WTC11 (cell line): Measurements from ENCODE around the gene TEX55. TPM values are rescaled to one million over a fixed set of nuclear protein-coding genes. Genes with fewer than 3 reads are reported as not detected.

Experiments
- ATAC-seq: fragments of 200-7000 bp; cut with Tn5 transposase; 2 replicates; pipeline ENCODE4 v1.10.0; 2021; ENCODE audit warnings: mild to moderate bottlenecking, moderate library complexity
- CTCF ChIA-PET: fragments of 300-600 bp; sonication (Branson Sonifier 250); formaldehyde crosslinking; loops from one replicate; lab custom pipeline; 2021; ENCODE audit warnings: antibody characterized with exemption; lab: Charles Lee
- POLR2A ChIA-PET: fragments of 350-600 bp; sonication (Branson Sonifier 250); formaldehyde crosslinking; loops from one replicate; lab custom pipeline; 2021; ENCODE audit warnings: antibody characterized with exemption; lab: Charles Lee
- DNase-seq: peaks from one replicate; pipeline ENCODE4 v3.0.0; 2021; ENCODE audit warnings: low spot score
- H3K27ac Mint-ChIP-seq: 2 replicates; pipeline ENCODE4 v1.8.0; 2021; ENCODE audit warnings: mixed read lengths
- H3K27me3 Mint-ChIP-seq: 2 replicates; pipeline ENCODE4 v1.8.0; 2021; ENCODE audit warnings: low read depth, mild to moderate bottlenecking, moderate library complexity, mixed read lengths
- H3K36me3 Mint-ChIP-seq: 2 replicates; pipeline ENCODE4 v1.8.0; 2021; ENCODE audit warnings: mixed read lengths
- H3K4me1 Mint-ChIP-seq: 2 replicates; pipeline ENCODE4 v1.8.0; 2022; ENCODE audit warnings: mixed read lengths
- H3K4me3 Mint-ChIP-seq: 2 replicates; pipeline ENCODE4 v1.8.0; 2021; ENCODE audit warnings: mild to moderate bottlenecking, moderate library complexity, mixed read lengths
- H3K9me3 Mint-ChIP-seq: 2 replicates; pipeline ENCODE4 v1.8.0; 2021; ENCODE audit warnings: mixed read lengths
- CDX4 ChIP-seq: fragments of 250-450 bp; sonication (Bioruptor Pico); IDR thresholded peaks from 2 replicates; pipeline ENCODE4 v1.9.0; 2021; ENCODE audit warnings: moderate library complexity, mild to moderate bottlenecking, inconsistent platforms, borderline replicate concordance
- ESRRA ChIP-seq: sonication (generic); formaldehyde crosslinking; IDR thresholded peaks from 2 replicates; pipeline ENCODE4 v1.8.1; 2022; ENCODE audit warnings: mild to moderate bottlenecking, missing genetic modification reagents, borderline replicate concordance
- FOXJ3 ChIP-seq: sonication (generic); formaldehyde crosslinking; IDR thresholded peaks from 2 replicates; pipeline ENCODE4 v1.9.0; 2021; ENCODE audit warnings: missing genetic modification reagents, mild to moderate bottlenecking, borderline replicate concordance
- IRF2 ChIP-seq: sonication (generic); formaldehyde crosslinking; IDR thresholded peaks from 2 replicates; pipeline ENCODE4 v1.8.0; 2022; ENCODE audit warnings: low read depth, missing genetic modification reagents, borderline replicate concordance
- JAZF1 ChIP-seq: fragments of 250-450 bp; sonication (Bioruptor Pico); IDR thresholded peaks from 2 replicates; pipeline ENCODE4 v1.9.0; 2021; ENCODE audit warnings: moderate library complexity, mild to moderate bottlenecking, inconsistent platforms
- NFATC4 ChIP-seq: fragments of 250-450 bp; sonication (Bioruptor Pico); IDR thresholded peaks from 2 replicates; pipeline ENCODE4 v1.9.0; 2021; ENCODE audit warnings: mild to moderate bottlenecking
- NFE2L1 ChIP-seq: sonication (generic); formaldehyde crosslinking; IDR thresholded peaks from 2 replicates; pipeline ENCODE4 v1.8.1; 2023; ENCODE audit warnings: missing genetic modification reagents
- PREB ChIP-seq: sonication (generic); formaldehyde crosslinking; IDR thresholded peaks from 2 replicates; pipeline ENCODE4 v1.8.1; 2022; ENCODE audit warnings: mild to moderate bottlenecking, missing genetic modification reagents, moderate library complexity, borderline replicate concordance
- SMAD4 ChIP-seq: sonication (generic); formaldehyde crosslinking; IDR thresholded peaks from 2 replicates; pipeline ENCODE4 v1.8.0; 2022; ENCODE audit warnings: mild to moderate bottlenecking, missing genetic modification reagents
- TP53 ChIP-seq: sonication (generic); formaldehyde crosslinking; IDR thresholded peaks from 2 replicates; pipeline ENCODE4 v1.8.1; 2023; ENCODE audit warnings: mild to moderate bottlenecking, missing genetic modification reagents
- ZNF416 ChIP-seq: fragments of 250-450 bp; sonication (Bioruptor Pico); IDR thresholded peaks from 2 replicates; pipeline ENCODE4 v1.9.0; 2021; ENCODE audit warnings: mild to moderate bottlenecking, inconsistent platforms
- ZNF425 ChIP-seq: fragments of 250-450 bp; sonication (Bioruptor Pico); conservative IDR thresholded peaks from 2 replicates; pipeline ENCODE4 v1.9.0; 2021; ENCODE audit warnings: mild to moderate bottlenecking
- ZNF532 ChIP-seq: fragments of 250-450 bp; sonication (Bioruptor Pico); IDR thresholded peaks from 2 replicates; pipeline ENCODE4 v1.9.0; 2021; ENCODE audit warnings: mild to moderate bottlenecking, borderline replicate concordance
- total RNA-seq: library from RNA; stranded (reverse); gene quantifications from 3 replicates; pipeline ENCODE4 v1.2.3, GENCODE V29; 2021
- TF ChIP-seq, protein P1 (sequence below): fragments of 250-450 bp; sonication (Bioruptor Pico); IDR thresholded peaks from 2 replicates; pipeline ENCODE4 v1.8.0; 2021; ENCODE audit warnings: mild to moderate bottlenecking
- TF ChIP-seq, protein P2 (sequence below): sonication (generic); formaldehyde crosslinking; IDR thresholded peaks from 2 replicates; pipeline ENCODE4 v1.8.0; 2023; ENCODE audit warnings: mild to moderate bottlenecking, missing genetic modification reagents
- TF ChIP-seq, protein P3 (sequence below): sonication (generic); formaldehyde crosslinking; IDR thresholded peaks from 2 replicates; pipeline ENCODE4 v1.8.0; 2023; ENCODE audit warnings: missing genetic modification reagents
- TF ChIP-seq, protein P4 (sequence below): sonication (generic); formaldehyde crosslinking; IDR thresholded peaks from 2 replicates; pipeline ENCODE4 v1.8.0; 2022; ENCODE audit warnings: mild to moderate bottlenecking, missing genetic modification reagents
- TF ChIP-seq, protein P5 (sequence below): sonication (generic); formaldehyde crosslinking; IDR thresholded peaks from 2 replicates; pipeline ENCODE4 v1.8.1; 2022; ENCODE audit warnings: missing genetic modification reagents, borderline replicate concordance

The TEX55 gene
- total RNA-seq, 1 experiment from 2014 or later = not detected

DNA sequence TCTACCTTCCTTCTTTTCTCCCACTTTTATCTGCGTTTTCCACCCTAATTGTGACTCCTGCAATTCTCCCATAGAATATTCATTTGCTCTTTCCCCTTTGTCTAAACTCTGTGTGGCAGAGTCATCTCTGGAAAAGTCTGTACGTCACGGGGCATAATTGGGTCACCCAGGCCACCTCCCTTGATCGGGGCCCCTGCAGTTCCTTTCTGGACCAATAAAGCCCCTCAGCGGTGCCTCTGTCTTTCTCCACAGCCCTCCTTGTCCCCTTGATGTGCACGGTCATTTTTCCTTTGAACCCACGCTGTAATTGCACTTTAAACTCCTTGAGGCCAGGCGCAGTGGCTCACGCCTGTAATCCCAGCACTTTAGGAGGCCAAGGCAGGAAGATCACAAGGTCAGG, 38.1 kb downstream of the TEX55 start:
- TF ChIP-seq JAZF1 (CRISPR knock-in tag) (no peak), TP53 (CRISPR knock-in tag) (no peak), CDX4 (CRISPR knock-in tag) (no peak), ZNF425 (CRISPR knock-in tag) (no peak), ZNF416 (no peak), NFATC4 (CRISPR knock-in tag) (no peak), IRF2 (CRISPR knock-in tag) (no peak), ESRRA (CRISPR knock-in tag) (no peak), PREB (CRISPR knock-in tag) (no peak), ZNF532 (CRISPR knock-in tag) (no peak), SMAD4 (CRISPR knock-in tag) (no peak), NFE2L1 (CRISPR knock-in tag) (no peak), FOXJ3 (CRISPR knock-in tag) (no peak)
- TF ChIP-seq, protein P1, sequence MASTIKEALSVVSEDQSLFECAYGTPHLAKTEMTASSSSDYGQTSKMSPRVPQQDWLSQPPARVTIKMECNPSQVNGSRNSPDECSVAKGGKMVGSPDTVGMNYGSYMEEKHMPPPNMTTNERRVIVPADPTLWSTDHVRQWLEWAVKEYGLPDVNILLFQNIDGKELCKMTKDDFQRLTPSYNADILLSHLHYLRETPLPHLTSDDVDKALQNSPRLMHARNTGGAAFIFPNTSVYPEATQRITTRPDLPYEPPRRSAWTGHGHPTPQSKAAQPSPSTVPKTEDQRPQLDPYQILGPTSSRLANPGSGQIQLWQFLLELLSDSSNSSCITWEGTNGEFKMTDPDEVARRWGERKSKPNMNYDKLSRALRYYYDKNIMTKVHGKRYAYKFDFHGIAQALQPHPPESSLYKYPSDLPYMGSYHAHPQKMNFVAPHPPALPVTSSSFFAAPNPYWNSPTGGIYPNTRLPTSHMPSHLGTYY (CRISPR knock-in tag) = no peak
- TF ChIP-seq, protein P2, sequence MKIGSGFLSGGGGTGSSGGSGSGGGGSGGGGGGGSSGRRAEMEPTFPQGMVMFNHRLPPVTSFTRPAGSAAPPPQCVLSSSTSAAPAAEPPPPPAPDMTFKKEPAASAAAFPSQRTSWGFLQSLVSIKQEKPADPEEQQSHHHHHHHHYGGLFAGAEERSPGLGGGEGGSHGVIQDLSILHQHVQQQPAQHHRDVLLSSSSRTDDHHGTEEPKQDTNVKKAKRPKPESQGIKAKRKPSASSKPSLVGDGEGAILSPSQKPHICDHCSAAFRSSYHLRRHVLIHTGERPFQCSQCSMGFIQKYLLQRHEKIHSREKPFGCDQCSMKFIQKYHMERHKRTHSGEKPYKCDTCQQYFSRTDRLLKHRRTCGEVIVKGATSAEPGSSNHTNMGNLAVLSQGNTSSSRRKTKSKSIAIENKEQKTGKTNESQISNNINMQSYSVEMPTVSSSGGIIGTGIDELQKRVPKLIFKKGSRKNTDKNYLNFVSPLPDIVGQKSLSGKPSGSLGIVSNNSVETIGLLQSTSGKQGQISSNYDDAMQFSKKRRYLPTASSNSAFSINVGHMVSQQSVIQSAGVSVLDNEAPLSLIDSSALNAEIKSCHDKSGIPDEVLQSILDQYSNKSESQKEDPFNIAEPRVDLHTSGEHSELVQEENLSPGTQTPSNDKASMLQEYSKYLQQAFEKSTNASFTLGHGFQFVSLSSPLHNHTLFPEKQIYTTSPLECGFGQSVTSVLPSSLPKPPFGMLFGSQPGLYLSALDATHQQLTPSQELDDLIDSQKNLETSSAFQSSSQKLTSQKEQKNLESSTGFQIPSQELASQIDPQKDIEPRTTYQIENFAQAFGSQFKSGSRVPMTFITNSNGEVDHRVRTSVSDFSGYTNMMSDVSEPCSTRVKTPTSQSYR (CRISPR knock-in tag) = no peak
- TF ChIP-seq, protein P3, sequence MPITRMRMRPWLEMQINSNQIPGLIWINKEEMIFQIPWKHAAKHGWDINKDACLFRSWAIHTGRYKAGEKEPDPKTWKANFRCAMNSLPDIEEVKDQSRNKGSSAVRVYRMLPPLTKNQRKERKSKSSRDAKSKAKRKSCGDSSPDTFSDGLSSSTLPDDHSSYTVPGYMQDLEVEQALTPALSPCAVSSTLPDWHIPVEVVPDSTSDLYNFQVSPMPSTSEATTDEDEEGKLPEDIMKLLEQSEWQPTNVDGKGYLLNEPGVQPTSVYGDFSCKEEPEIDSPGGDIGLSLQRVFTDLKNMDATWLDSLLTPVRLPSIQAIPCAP = no peak
- TF ChIP-seq, protein P4, sequence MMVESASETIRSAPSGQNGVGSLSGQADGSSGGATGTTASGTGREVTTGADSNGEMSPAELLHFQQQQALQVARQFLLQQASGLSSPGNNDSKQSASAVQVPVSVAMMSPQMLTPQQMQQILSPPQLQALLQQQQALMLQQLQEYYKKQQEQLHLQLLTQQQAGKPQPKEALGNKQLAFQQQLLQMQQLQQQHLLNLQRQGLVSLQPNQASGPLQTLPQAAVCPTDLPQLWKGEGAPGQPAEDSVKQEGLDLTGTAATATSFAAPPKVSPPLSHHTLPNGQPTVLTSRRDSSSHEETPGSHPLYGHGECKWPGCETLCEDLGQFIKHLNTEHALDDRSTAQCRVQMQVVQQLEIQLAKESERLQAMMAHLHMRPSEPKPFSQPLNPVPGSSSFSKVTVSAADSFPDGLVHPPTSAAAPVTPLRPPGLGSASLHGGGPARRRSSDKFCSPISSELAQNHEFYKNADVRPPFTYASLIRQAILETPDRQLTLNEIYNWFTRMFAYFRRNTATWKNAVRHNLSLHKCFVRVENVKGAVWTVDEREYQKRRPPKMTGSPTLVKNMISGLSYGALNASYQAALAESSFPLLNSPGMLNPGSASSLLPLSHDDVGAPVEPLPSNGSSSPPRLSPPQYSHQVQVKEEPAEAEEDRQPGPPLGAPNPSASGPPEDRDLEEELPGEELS = no peak
- TF ChIP-seq, protein P5, sequence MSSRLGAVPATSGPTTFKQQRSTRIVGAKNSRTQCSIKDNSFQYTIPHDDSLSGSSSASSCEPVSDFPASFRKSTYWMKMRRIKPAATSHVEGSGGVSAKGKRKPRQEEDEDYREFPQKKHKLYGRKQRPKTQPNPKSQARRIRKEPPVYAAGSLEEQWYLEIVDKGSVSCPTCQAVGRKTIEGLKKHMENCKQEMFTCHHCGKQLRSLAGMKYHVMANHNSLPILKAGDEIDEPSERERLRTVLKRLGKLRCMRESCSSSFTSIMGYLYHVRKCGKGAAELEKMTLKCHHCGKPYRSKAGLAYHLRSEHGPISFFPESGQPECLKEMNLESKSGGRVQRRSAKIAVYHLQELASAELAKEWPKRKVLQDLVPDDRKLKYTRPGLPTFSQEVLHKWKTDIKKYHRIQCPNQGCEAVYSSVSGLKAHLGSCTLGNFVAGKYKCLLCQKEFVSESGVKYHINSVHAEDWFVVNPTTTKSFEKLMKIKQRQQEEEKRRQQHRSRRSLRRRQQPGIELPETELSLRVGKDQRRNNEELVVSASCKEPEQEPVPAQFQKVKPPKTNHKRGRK = no peak
- Mint-ChIP-seq H3K27me3 (no peaks in the 10 kb centered on the region), H3K4me1 (no peaks in the 10 kb centered on the region), H3K27ac (no peak overlapping the region), H3K36me3 (no peaks in the 10 kb centered on the region), H3K9me3 (0 out of 2 replicates have a peak, but pooled peaks cover under 1% of the 10 kb centered on the region), H3K4me3 (no peak overlapping the region)
- ATAC-seq (no peak), DNase-seq (no peak)
- CTCF ChIA-PET = no interaction called here
- POLR2A ChIA-PET = no interaction called here
